Psoas muscle (tissue), 8 donors: ENCODE measurements around the gene TM9SF3. TPM values are rescaled to one million over a fixed set of nuclear protein-coding genes. Genes with fewer than 3 reads are reported as not detected.
A peak's percentile ranks its signal among the peaks of the same experiment; 100 is the strongest.
"Not testable (repeated sequence)": the region's sequence is repeated elsewhere in the genome, so short reads cannot be mapped to it uniquely, and the experiment has no call there.

ENCODE experiments used
- ATAC-seq, 4 donors: fragments of 200-7000 bp; cut with Tn5 transposase; one replicate each; pipeline ENCODE4 v1.9.1; 2020; ENCODE audit warnings: moderate library complexity in 3 of 4, mild to moderate bottlenecking in 2 of 4
- DNase-seq, 2 donors: peaks; one replicate each; pipeline ENCODE4 v3.0.0-alpha.2; 2020
- H3K27ac ChIP-seq: fragments of 200-600 bp; one replicate; pipeline ENCODE4 v1.8.0; 2022
- H3K27me3 ChIP-seq, 3 donors: fragments of 200-600 bp in 1 of 3; one replicate each; pipeline versions ENCODE4 v1.6.1 to v1.8.0; 2013 to 2022; ENCODE audit warnings: low read length in 2 of 3, mild to moderate bottlenecking in 2 of 3, moderate library complexity in 1 of 3; ENCODE audit not compliant: insufficient read depth in 3 of 3
- H3K36me3 ChIP-seq, 2 donors: fragments of 200-600 bp in 1 of 2; one replicate each; pipeline versions ENCODE4 v1.6.1 to v1.8.0; 2013 to 2022; ENCODE audit warnings: low read depth in 1 of 2, mild to moderate bottlenecking in 1 of 2, moderate library complexity in 1 of 2; ENCODE audit not compliant: insufficient read depth in 1 of 2
- H3K4me1 ChIP-seq: fragments of 200-600 bp; one replicate; pipeline ENCODE4 v1.8.0; 2022
- H3K4me3 ChIP-seq: fragments of 200-600 bp; one replicate; pipeline ENCODE4 v1.8.0; 2022; ENCODE audit warnings: mild to moderate bottlenecking
- H3K9me3 ChIP-seq: fragments of 200-600 bp; one replicate; pipeline ENCODE4 v1.8.0; 2022
- CTCF ChIP-seq: fragments of 200-600 bp; IDR thresholded peaks from one replicate; pipeline ENCODE4 v1.8.0; 2022; ENCODE audit warnings: antibody characterized with exemption
- WGBS, 3 donors: extraction: QIAGEN DNeasy Blood & Tissue Kit; methylation state at CpG; one replicate each; pipeline versions ENCODE4 v1.1.6 to v1.1.7; 2013; 5-methylcytosine and 5-hydroxymethylcytosine counted together
- intact Hi-C, 2 donors: fragments of 100-400 bp; cut with DNase I; formaldehyde crosslinking; loops; one replicate each; pipeline versions ENCODE4 v1.11.0 to v1.14.2; 2022
- polyA plus RNA-seq, 3 donors: library from polyadenylated mRNA; stranded (reverse); fragments of 200-250 nt; gene quantifications; one replicate each; pipeline ENCODE4 v1.2.3, GENCODE V29; 2013
- total RNA-seq, 4 donors: library from RNA; stranded (reverse); fragmentation: NEBNext Ultra II Directional in 2 of 4; extraction: Animal tissue kit (Norgen Biotek cat#: 25700) in 2 of 4; gene quantifications; one replicate each; pipeline versions ENCODE4 v1.2.1 to v1.2.4, GENCODE V29; 2021 to 2023
- donor health status: healthy with polysubstance abuse.
- donor health status: DM: no; HTN: no; CAD: no; lungs with moderate emphysema.
- donor health status: Bipolar disorder and iron deficiency.
- donor health status: healthy.
- donor health status: DM: yes; HTN: yes; CAD: no.
- donor health status: DM: no; HTN: no; CAD: no.
- donor health status: DM: no; HTN: no; CAD: no.
- donor health status: DM: yes; HTN: yes; CAD: no.

The TM9SF3 gene
- total and polyA plus RNA-seq, 7 donors = 14.4 to 60.6 (median 49.0) TPM

- ATAC-seq = no peak
- intact Hi-C loops = no loop called here
- H3K36me3 ChIP-seq = peaks cover 0 to 9% of the 10 kb centered on the region in 2 donors
- peaks cover 59% of the 10 kb centered on the region for H3K4me1 ChIP-seq
- no peaks in the 10 kb centered on the region for H3K9me3 ChIP-seq
- no peak overlapping the region for H3K27ac ChIP-seq
- no peak overlapping the region for H3K4me3 ChIP-seq
- 73 to 85% (median 76%) methylated on average over 1 of the region's 1 CpG for WGBS, 3 donors
- no peak for DNase-seq
- TF ChIP-seq CTCF = no peak
- H3K27me3 ChIP-seq = no peaks in the 10 kb centered on the region
Observed at GRCh38 chr10:96576277-96576980, 10.4 kb downstream of the TM9SF3 start.

GRCh38 chr10:96574564-96574963 lies 12.2 kb downstream of the TM9SF3 start:
- H3K36me3 ChIP-seq, H3K27me3 ChIP-seq, ATAC-seq, H3K4me3 ChIP-seq, intact Hi-C loops, H3K9me3 ChIP-seq, DNase-seq, H3K27ac ChIP-seq: not testable (repeated sequence)
- 93 to 98% (median 96%) methylated on average over 2 of the region's 2 CpGs for WGBS, 3 donors
- H3K4me1 ChIP-seq = peaks cover 57% of the 10 kb centered on the region

- Histone ChIP-seq H3K27ac (no peak overlapping the region), H3K27me3 (no peaks in the 10 kb centered on the region), H3K36me3 (peaks cover 2 to 9% of the 10 kb centered on the region in 2 donors), H3K4me3 (no peak overlapping the region), H3K4me1 (peaks cover 44% of the 10 kb centered on the region), H3K9me3 (no peaks in the 10 kb centered on the region)
- peak in 3 of 4 donors; percentile 50 to 76 (median 70) for ATAC-seq
- 58 to 73% (median 64%) methylated on average over 5 of the region's 5 CpGs for WGBS, 3 donors
- intact Hi-C loops = no loop called here
- no peak for TF ChIP-seq CTCF
- no peak for DNase-seq
Observed at GRCh38 chr10:96573036-96573435, 13.8 kb downstream of the TM9SF3 start.

- TF ChIP-seq CTCF = no peak
- H3K9me3 ChIP-seq = no peaks in the 10 kb centered on the region
- intact Hi-C loops = no loop called here
- ATAC-seq (peak in 3 of 4 donors; percentile 31 to 61 (median 46)), DNase-seq (no peak)
- H3K36me3 ChIP-seq = peaks cover 2 to 8% of the 10 kb centered on the region in 2 donors
- H3K4me3 ChIP-seq = no peak overlapping the region
- no peaks in the 10 kb centered on the region for H3K27me3 ChIP-seq
- peaks cover 31% of the 10 kb centered on the region for H3K4me1 ChIP-seq
- 76 to 87% (median 77%) methylated on average over 10 of the region's 10 CpGs for WGBS, 3 donors
- no peak overlapping the region for H3K27ac ChIP-seq
Observed at GRCh38 chr10:96570983-96571964, 15.5 kb downstream of the TM9SF3 start.

GRCh38 chr10:96570511-96570910 lies 16.3 kb downstream of the TM9SF3 start:
- DNase-seq = no peak
- ATAC-seq = no peak
- Histone ChIP-seq H3K4me1 (peaks cover 31% of the 10 kb centered on the region), H3K27me3 (no peaks in the 10 kb centered on the region), H3K4me3 (no peak overlapping the region), H3K36me3 (peaks cover under 1 to 2% of the 10 kb centered on the region in 2 donors), H3K9me3 (no peaks in the 10 kb centered on the region), H3K27ac (no peak overlapping the region)
- no peak for TF ChIP-seq CTCF
- intact Hi-C loops = no loop called here
- WGBS, 3 donors = 82 to 91% (median 84%) methylated on average over 6 of the region's 6 CpGs
